ENCODE data around the gene GPC2.
A peak's percentile ranks its signal among the peaks of the same experiment; 100 is the strongest.

The GPC2 gene

GRCh38 chr7:100169147-100169850 is 7.9 kb downstream of the GPC2 start:
- DNase-seq (ENCODE audit: low read depth) = no peak

- no peak for DNase-seq (ENCODE audit: low read depth)
Observed at GRCh38 chr7:100167912-100168323, 9.3 kb downstream of the GPC2 start.

- no peak for DNase-seq (ENCODE audit: low read depth)
Observed at GRCh38 chr7:100166970-100167911, 9.9 kb downstream of the GPC2 start.

- DNase-seq (ENCODE audit: low read depth) = no peak
Observed at GRCh38 chr7:100166317-100166940, 10.8 kb downstream of the GPC2 start.

GRCh38 chr7:100163871-100164270 is 13.3 kb downstream of the GPC2 start:
- DNase-seq (ENCODE audit: low read depth) = no peak

- no peak for DNase-seq (ENCODE audit: low read depth)
Observed at GRCh38 chr7:100163006-100163531, 14.1 kb downstream of the GPC2 start.

GRCh38 chr7:100160067-100160466 is 17.1 kb downstream of the GPC2 start:
- no peak for DNase-seq (ENCODE audit: low read depth)

GRCh38 chr7:100159099-100159623 is 18.0 kb downstream of the GPC2 start:
- DNase-seq (ENCODE audit: low read depth) = no peak

- peak; percentile 90 for DNase-seq (ENCODE audit: low read depth)
Observed at GRCh38 chr7:100158229-100159098, 18.7 kb downstream of the GPC2 start, which contains the start of gene TRAPPC14. Gene TRAPPC14 (minus strand): TSS chr7:100158723. CDS start chr7:100158499, 224 bp downstream.

- DNase-seq (ENCODE audit: low read depth) = no peak
Observed at GRCh38 chr7:100157334-100158228, 19.6 kb downstream of the GPC2 start.

GRCh38 chr7:100157069-100157333 is 20.2 kb downstream of the GPC2 start:
- no peak for DNase-seq (ENCODE audit: low read depth)

- DNase-seq (ENCODE audit: low read depth) = no peak
Observed at GRCh38 chr7:100156331-100157068, 20.7 kb downstream of the GPC2 start.

- no peak for DNase-seq (ENCODE audit: low read depth)
Observed at GRCh38 chr7:100155553-100156317, 21.4 kb downstream of the GPC2 start.

- no peak for DNase-seq (ENCODE audit: low read depth)
Observed at GRCh38 chr7:100154651-100155491, 22.3 kb downstream of the GPC2 start.

- no peak for DNase-seq (ENCODE audit: low read depth)
Observed at GRCh38 chr7:100153708-100154535, 23.3 kb downstream of the GPC2 start.

GRCh38 chr7:100152937-100153666 is 24.1 kb downstream of the GPC2 start:
- DNase-seq (ENCODE audit: low read depth) = no peak
